GM06990 (cell line): ENCODE data around the gene USP24.

Source experiments
- DNase-seq: peaks from one replicate; pipeline ENCODE4 v3.0.0-alpha.2; 2011; ENCODE audit not compliant: insufficient read length; ENCODE audit errors: extremely low read depth
- H3K27me3 ChIP-seq: replicated peaks from 2 replicates; pipeline ENCODE4 v1.6.0; 2011; ENCODE audit warnings: low read length; ENCODE audit not compliant: control insufficient read depth, insufficient read depth
- H3K36me3 ChIP-seq: 2 replicates; pipeline ENCODE4 v1.5.1; 2011; ENCODE audit warnings: low read length; ENCODE audit not compliant: control insufficient read depth, insufficient read depth
- H3K4me3 ChIP-seq: replicated peaks from 2 replicates; pipeline ENCODE4 v1.5.1; 2011; ENCODE audit warnings: low read depth, mild to moderate bottlenecking, control low read depth, low read length
- TF ChIP-seq, protein P1 (sequence below): IDR thresholded peaks from 2 replicates; pipeline ENCODE4 v1.5.1; 2011; ENCODE audit warnings: low read length, control low read depth, mild to moderate bottlenecking, inconsistent platforms; ENCODE audit not compliant: insufficient read depth, poor library complexity, severe bottlenecking

The USP24 gene

DNA sequence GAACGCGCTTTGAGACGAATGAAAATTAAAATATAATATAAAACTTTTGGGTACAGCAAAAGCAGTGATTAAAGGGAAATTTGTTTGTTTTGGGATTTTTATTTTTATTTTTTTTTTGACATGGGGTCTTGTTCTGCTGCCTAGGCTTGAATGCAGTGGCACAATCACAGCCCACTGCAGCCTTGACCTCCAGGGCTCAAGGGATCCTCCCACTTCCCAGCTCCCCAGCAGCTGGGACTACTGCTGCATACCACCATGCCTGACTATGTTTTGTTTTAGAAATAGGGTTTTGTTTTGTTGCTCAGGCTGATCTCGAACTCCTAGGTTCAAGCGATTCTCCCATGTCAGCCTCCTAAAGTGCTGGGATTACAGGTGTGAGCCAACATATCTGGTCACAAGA is 30.3 kb downstream of the USP24 start:
- no peaks in the 10 kb centered on the region for H3K27me3 ChIP-seq
- TF ChIP-seq, protein P1, sequence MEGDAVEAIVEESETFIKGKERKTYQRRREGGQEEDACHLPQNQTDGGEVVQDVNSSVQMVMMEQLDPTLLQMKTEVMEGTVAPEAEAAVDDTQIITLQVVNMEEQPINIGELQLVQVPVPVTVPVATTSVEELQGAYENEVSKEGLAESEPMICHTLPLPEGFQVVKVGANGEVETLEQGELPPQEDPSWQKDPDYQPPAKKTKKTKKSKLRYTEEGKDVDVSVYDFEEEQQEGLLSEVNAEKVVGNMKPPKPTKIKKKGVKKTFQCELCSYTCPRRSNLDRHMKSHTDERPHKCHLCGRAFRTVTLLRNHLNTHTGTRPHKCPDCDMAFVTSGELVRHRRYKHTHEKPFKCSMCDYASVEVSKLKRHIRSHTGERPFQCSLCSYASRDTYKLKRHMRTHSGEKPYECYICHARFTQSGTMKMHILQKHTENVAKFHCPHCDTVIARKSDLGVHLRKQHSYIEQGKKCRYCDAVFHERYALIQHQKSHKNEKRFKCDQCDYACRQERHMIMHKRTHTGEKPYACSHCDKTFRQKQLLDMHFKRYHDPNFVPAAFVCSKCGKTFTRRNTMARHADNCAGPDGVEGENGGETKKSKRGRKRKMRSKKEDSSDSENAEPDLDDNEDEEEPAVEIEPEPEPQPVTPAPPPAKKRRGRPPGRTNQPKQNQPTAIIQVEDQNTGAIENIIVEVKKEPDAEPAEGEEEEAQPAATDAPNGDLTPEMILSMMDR, result no peak
- DNase-seq, result no peak
- no peak overlapping the region for H3K4me3 ChIP-seq
- no peaks in the 10 kb centered on the region; the same call in 1 of the 2 replicates for H3K36me3 ChIP-seq

DNA sequence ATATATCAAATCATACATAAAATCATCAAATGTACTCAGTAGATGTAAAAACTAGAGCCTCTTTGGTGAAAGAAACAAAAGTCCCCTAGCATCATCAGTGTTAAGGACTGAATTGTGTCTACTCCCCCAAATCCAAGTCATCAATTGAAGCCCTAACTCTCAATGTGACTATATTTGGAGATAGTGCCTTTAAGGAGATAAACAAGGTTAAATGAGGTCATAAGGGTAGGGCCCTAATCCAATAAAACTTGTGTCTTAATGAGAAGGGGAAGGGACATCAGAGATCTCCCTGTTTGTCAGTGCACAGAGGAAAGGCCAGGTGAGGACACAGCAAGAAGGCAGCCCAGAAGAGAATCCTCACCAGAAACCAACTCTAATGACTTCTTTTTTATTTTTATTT is 33.5 kb downstream of the USP24 start:
- TF ChIP-seq, protein P1, result no peak
- Histone ChIP-seq H3K36me3 (no peaks in the 10 kb centered on the region; the same call in 1 of the 2 replicates), H3K4me3 (no peak overlapping the region)

DNA sequence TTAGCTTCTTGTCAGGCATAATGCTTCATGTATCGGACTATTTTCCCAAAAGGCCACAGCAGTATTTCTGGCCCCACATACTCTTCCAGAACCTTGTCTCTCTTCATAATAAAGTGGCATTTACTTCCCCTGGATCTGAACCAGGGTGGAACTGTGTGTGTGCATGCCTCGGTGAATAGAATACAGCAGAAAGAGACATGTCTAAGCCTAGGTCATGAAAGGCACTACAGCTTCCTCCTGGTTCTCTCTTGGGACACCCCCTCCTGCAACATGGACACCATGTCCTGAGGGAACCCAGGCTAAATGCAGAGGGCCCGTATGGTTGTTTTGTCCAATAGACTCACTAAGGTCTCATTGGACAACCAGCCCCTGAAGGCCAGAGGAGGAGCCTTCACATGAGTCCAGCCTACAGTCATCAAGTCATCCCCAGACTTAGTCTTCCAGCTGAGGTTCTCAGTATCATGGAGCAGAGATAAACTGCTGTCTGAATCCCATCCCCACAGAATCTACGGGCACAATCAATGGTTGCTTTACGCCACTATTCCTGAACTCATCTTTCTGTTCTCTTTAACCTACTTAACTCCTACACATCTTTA is 35.0 kb downstream of the USP24 start:
- Histone ChIP-seq H3K4me3 (no peak overlapping the region), H3K36me3 (no peaks in the 10 kb centered on the region; the same call in 1 of the 2 replicates), H3K27me3 (no peaks in the 10 kb centered on the region)
- TF ChIP-seq, protein P1, result no peak
- DNase-seq, result no peak

More for the DNA sequence above, 33.5 kb downstream of the USP24 start:
- DNase-seq, result no peak
- H3K27me3 ChIP-seq, result no peaks in the 10 kb centered on the region

DNA sequence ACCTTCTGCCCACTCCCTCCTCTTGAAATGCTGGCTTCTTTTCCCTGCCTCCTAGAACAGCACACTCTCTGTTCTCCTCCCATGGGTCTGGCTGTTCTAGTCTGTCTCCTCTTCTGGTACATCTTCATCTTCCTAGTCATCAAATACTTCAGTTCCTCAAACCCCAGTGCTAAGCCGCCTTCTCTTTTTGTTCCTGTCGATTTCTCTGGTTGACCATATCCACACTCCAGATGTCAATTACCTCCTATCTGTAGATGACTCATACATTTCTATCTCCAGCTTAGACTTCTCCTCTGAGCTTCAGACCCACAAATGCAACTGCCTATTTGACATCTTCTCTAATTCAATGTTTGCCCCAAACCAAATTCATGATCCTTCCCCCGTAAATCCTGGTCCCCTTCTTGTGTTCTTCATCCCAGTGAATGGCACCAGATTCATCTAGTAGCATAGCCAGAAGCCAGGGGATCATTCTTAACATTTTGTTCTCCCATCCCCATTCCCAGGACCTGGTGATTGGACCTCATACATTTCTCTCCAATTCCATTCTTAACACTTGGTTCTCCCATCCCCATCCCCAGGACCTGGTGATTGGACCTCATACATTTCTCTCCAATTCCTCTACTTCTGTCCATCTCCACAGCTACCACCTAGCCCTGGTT is 35.9 kb downstream of the USP24 start:
- Histone ChIP-seq H3K27me3 (no peaks in the 10 kb centered on the region), H3K4me3 (no peak overlapping the region), H3K36me3 (no peaks in the 10 kb centered on the region; the same call in 1 of the 2 replicates)
- TF ChIP-seq, protein P1, result no peak
- no peak for DNase-seq

DNA sequence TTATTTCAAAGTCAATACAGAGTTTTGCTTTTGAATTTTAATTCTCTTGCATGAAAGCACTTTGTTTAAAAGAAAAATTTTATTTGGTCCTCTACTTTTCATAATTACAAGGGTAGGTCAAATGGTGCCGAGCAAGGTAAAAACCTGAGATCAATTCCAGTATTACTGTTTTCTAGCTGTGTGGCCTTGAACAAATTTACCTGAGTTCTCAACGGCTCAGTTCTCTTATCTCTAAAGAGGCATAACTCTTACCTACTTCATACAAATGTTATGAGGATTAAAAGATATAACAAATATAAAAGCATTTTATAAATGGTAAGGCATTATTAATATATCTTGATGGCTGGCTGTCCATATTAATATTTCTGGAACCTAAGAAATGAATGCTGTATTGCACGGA is 42.5 kb downstream of the USP24 start:
- Histone ChIP-seq H3K4me3 (no peak overlapping the region), H3K27me3 (no peaks in the 10 kb centered on the region), H3K36me3 (peaks cover 2% of the 10 kb centered on the region)
- DNase-seq, result no peak
- TF ChIP-seq, protein P1, result no peak
